Ishikawa (cell line): ENCODE measurements around the gene PSD4.

Experiments
- CEBPB ChIP-seq: IDR thresholded peaks from 2 replicates; pipeline ENCODE4 v1.6.1; 2012
- CREB1 ChIP-seq: IDR thresholded peaks from 2 replicates; pipeline ENCODE4 v1.6.1; 2012; ENCODE audit warnings: low read depth
- EGR1 ChIP-seq: IDR thresholded peaks from 2 replicates; pipeline ENCODE4 v1.6.1; 2012
- EP300 ChIP-seq: IDR thresholded peaks from 2 replicates; pipeline ENCODE4 v1.6.1; 2012; ENCODE audit warnings: borderline replicate concordance
- FOXM1 ChIP-seq: IDR thresholded peaks from 2 replicates; pipeline ENCODE4 v1.6.1; 2012; ENCODE audit warnings: low read depth, borderline replicate concordance
- NFIC ChIP-seq: IDR thresholded peaks from 2 replicates; pipeline ENCODE4 v1.6.1; 2012
- RAD21 ChIP-seq: IDR thresholded peaks from 2 replicates; pipeline ENCODE4 v1.6.1; 2012; ENCODE audit warnings: low read depth
- REST ChIP-seq: IDR thresholded peaks from 2 replicates; pipeline ENCODE4 v1.6.1; 2012; ENCODE audit warnings: low read depth, mild to moderate bottlenecking
- TAF1 ChIP-seq: IDR thresholded peaks from 2 replicates; pipeline ENCODE4 v1.6.1; 2012; ENCODE audit warnings: low read depth, mild to moderate bottlenecking
- TCF12 ChIP-seq: IDR thresholded peaks from 2 replicates; pipeline ENCODE4 v1.6.1; 2012; ENCODE audit warnings: low read depth
- TEAD4 ChIP-seq: IDR thresholded peaks from 2 replicates; pipeline ENCODE4 v1.6.1; 2012
- USF1 ChIP-seq: IDR thresholded peaks from 2 replicates; pipeline ENCODE4 v1.6.1; 2012
- YY1 ChIP-seq: IDR thresholded peaks from 2 replicates; pipeline ENCODE4 v1.6.1; 2012; ENCODE audit warnings: low read depth
- ZBTB7A ChIP-seq: IDR thresholded peaks from 2 replicates; pipeline ENCODE4 v1.6.1; 2012; ENCODE audit warnings: low read depth
- TF ChIP-seq, protein P1 (sequence below): IDR thresholded peaks from 2 replicates; pipeline ENCODE4 v1.6.1; 2012

PSD4 gene

GRCh38 chr2:113190871-113191270, 17.1 kb downstream of the PSD4 start:
- TF ChIP-seq RAD21 (no peak), TAF1 (no peak), EP300 (no peak), FOXM1 (no peak), TCF12 (no peak), ZBTB7A (no peak), TEAD4 (no peak), USF1 (no peak), CREB1 (no peak), REST (no peak), NFIC (no peak), EGR1 (no peak), YY1 (no peak), CEBPB (no peak)
- TF ChIP-seq, protein P1, sequence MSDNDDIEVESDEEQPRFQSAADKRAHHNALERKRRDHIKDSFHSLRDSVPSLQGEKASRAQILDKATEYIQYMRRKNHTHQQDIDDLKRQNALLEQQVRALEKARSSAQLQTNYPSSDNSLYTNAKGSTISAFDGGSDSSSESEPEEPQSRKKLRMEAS = no peak

DNA sequence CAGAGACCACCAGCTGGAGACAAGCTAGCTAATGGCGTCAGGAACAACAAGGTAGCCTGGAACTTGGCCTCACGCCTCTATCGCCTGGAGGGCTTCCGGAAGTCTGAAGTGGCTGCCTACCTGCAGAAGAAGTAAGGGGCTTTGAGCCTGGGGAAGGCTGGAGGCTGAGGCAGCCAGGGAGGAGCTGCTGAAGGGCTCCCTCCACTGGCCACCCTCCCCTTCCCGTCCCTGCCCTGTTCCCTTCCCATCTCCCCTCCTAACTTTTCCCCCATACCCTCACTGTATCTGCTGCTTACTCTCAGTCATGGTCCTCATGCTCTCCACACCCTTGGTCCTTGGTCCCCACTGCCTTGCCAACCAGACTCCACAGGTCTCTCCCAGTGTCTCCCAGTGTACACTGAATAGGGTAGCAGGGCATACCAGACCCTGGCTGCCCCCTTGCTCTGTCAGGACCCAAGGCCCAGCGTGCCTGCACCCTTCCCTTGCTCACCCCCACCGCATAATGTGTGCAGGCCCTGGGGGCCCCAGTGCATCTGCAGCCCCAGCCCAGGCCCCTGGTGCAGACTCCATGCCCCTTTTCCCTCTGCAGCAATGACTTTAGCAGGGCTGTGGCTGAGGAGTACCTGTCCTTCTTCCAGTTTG, 18.8 kb downstream of the PSD4 start:
- TF ChIP-seq USF1 (no peak), RAD21 (peak; percentile 40), NFIC (no peak), TCF12 (no peak), CEBPB (no peak)

- TF ChIP-seq NFIC (no peak), CEBPB (no peak), RAD21 (no peak), REST (no peak), USF1 (no peak), CREB1 (no peak), ZBTB7A (no peak), FOXM1 (no peak), TCF12 (no peak), YY1 (no peak), EGR1 (no peak), EP300 (no peak), TEAD4 (no peak), TAF1 (no peak)
- TF ChIP-seq, protein P1 = no peak
Observed at GRCh38 chr2:113195923-113196501, 22.2 kb downstream of the PSD4 start.

GRCh38 chr2:113196839-113197238, 23.1 kb downstream of the PSD4 start:
- no peak for TF ChIP-seq TAF1
- no peak for TF ChIP-seq TCF12
- no peak for TF ChIP-seq EP300
- TF ChIP-seq, protein P1 = no peak
- TF ChIP-seq CREB1 = no peak
- TF ChIP-seq NFIC = no peak
- TF ChIP-seq EGR1 = no peak
- TF ChIP-seq USF1 = no peak
- TF ChIP-seq YY1 = no peak
- TF ChIP-seq CEBPB = no peak
- no peak for TF ChIP-seq ZBTB7A
- no peak for TF ChIP-seq FOXM1
- TF ChIP-seq RAD21 = no peak
- TF ChIP-seq TEAD4 = no peak
- no peak for TF ChIP-seq REST
